Vagina (tissue), 2 donors: ENCODE results near the gene PRMT7.

ENCODE experiments used
- CTCF ChIP-seq, 3 experiments: fragments of 450-650 bp in 2 of 3; fragments of 200-600 bp in 1 of 3; sonication (generic) in 1 of 3; IDR thresholded peaks; one replicate each; pipeline ENCODE4 v1.5.1; 2017 to 2019; ENCODE audit warnings: antibody characterized with exemption in 3 of 3, mild to moderate bottlenecking in 2 of 3, moderate library complexity in 2 of 3
- POLR2AphosphoS5 ChIP-seq, 2 donors: sonication (generic); formaldehyde crosslinking; IDR thresholded peaks; one replicate each; pipeline ENCODE4 v1.9.0; 2017; ENCODE audit warnings: antibody characterized with exemption in 2 of 2, mild to moderate bottlenecking in 2 of 2, low read depth in 1 of 2; ENCODE audit not compliant: insufficient read depth in 1 of 2

- no peak for TF ChIP-seq POLR2AphosphoS5 (IDR thresholded peaks at IDR 0.05; ENCODE audit: insufficient read depth in 1 of 2, low read depth in 1 of 2)
- TF ChIP-seq CTCF (IDR thresholded peaks at IDR 0.05), result no peak
These were observed 67.9 kb downstream of the PRMT7 start for GRCh38 chr16:68378436-68379415.
